Gastroesophageal sphincter (tissue), 4 donors: ENCODE results near the gene MEG3. TPM values are rescaled to one million over a fixed set of nuclear protein-coding genes. Genes with fewer than 3 reads are reported as not detected.

ENCODE experiments used
- ATAC-seq: fragments of 150-250 bp; one replicate; pipeline ENCODE4 v1.9.1; 2016; ENCODE audit warnings: mild to moderate bottlenecking, moderate library complexity
- H3K27ac ChIP-seq, 4 donors: fragments of 200-600 bp; sonication (generic) in 3 of 4; 1 replicate in 3 of 4; 2 replicates in 1 of 4; pipeline ENCODE4 v1.5.1; 2016 to 2019
- H3K27me3 ChIP-seq: fragments of 200-600 bp; sonication (generic); one replicate; pipeline ENCODE4 v1.5.1; 2019
- H3K36me3 ChIP-seq, 2 donors: fragments of 200-600 bp; sonication (generic); one replicate each; pipeline ENCODE4 v1.5.1; 2019; ENCODE audit warnings: control low read depth in 1 of 2
- H3K4me1 ChIP-seq, 3 donors: fragments of 200-600 bp; sonication (generic); 1 replicate in 2 of 3; 2 replicates in 1 of 3; pipeline ENCODE4 v1.5.1; 2016 to 2019; ENCODE audit warnings: control low read depth in 2 of 3
- H3K4me3 ChIP-seq, 2 donors: fragments of 200-600 bp; sonication (generic); one replicate each; pipeline ENCODE4 v1.5.1; 2019; ENCODE audit warnings: mild to moderate bottlenecking in 1 of 2, moderate library complexity in 1 of 2
- H3K9me3 ChIP-seq, 3 donors: fragments of 200-600 bp; sonication (generic); one replicate each; pipeline ENCODE4 v1.5.1; 2017 to 2019; ENCODE audit warnings: control low read depth in 2 of 3
- CTCF ChIP-seq, 4 experiments: fragments of 200-600 bp in 2 of 4; fragments of 450-650 bp in 2 of 4; sonication (generic) in 1 of 4; IDR thresholded peaks; one replicate each; pipeline ENCODE4 v1.5.1; 2017 to 2019; ENCODE audit warnings: antibody characterized with exemption in 4 of 4, mild to moderate bottlenecking in 2 of 4, moderate library complexity in 2 of 4
- EP300 ChIP-seq: sonication (generic); formaldehyde crosslinking; IDR thresholded peaks from one replicate; pipeline ENCODE4 v1.6.1; 2017; ENCODE audit warnings: antibody characterized with exemption, mild to moderate bottlenecking
- POLR2A ChIP-seq, 2 donors: fragments of 450-650 bp; IDR thresholded peaks; one replicate each; pipeline ENCODE4 v1.6.1; 2017; ENCODE audit warnings: antibody characterized with exemption in 2 of 2, mild to moderate bottlenecking in 2 of 2, moderate library complexity in 1 of 2
- POLR2AphosphoS5 ChIP-seq: sonication (generic); formaldehyde crosslinking; IDR thresholded peaks from one replicate; pipeline ENCODE4 v1.6.1; 2017; ENCODE audit warnings: antibody characterized with exemption
- WGBS, 2 donors: methylation state at CpG; one replicate each; pipeline ENCODE4 v1.1.5; 2018; ENCODE audit warnings: low coverage in 1 of 2; 5-methylcytosine and 5-hydroxymethylcytosine counted together
- total RNA-seq, 4 donors: library from RNA; depleted of rRNA; stranded (reverse); fragments of >200 nt; gene quantifications; one replicate each; pipeline ENCODE4 v1.1.0, GENCODE V29; 2016

MEG3 gene
- total RNA-seq, 4 donors from 2014 or later = 7.5 to 59.0 (median 36.7) TPM

- H3K4me3 ChIP-seq = no peak overlapping the region
- no peaks in the 10 kb centered on the region for H3K36me3 ChIP-seq
- ATAC-seq = no peak
- TF ChIP-seq EP300 (no peak), CTCF (IDR thresholded peaks at IDR 0.05) (no peak), POLR2A (IDR thresholded peaks at IDR 0.05) (no peak), POLR2AphosphoS5 (no peak)
- WGBS, 2 donors = 50 to 54% methylated on average over 2 of the region's 2 CpGs
- H3K9me3 ChIP-seq = no peaks in the 10 kb centered on the region
- no peak overlapping the region for H3K27ac ChIP-seq
- no peaks in the 10 kb centered on the region for H3K27me3 ChIP-seq
- no peaks in the 10 kb centered on the region for H3K4me1 ChIP-seq
These were observed 59.3 kb downstream of the MEG3 start for GRCh38 chr14:100885196-100885595.

GRCh38 chr14:100885617-100886016 is 59.7 kb downstream of the MEG3 start:
- Histone ChIP-seq H3K27ac (no peak overlapping the region), H3K36me3 (no peaks in the 10 kb centered on the region), H3K27me3 (peaks cover 3% of the 10 kb centered on the region), H3K4me1 (no peaks in the 10 kb centered on the region), H3K9me3 (no peaks in the 10 kb centered on the region), H3K4me3 (no peak overlapping the region)
- TF ChIP-seq POLR2A (IDR thresholded peaks at IDR 0.05) = no peak
- TF ChIP-seq CTCF (IDR thresholded peaks at IDR 0.05) = no peak
- TF ChIP-seq EP300 = no peak
- no peak for TF ChIP-seq POLR2AphosphoS5
- no peak for ATAC-seq
- WGBS, 2 donors = 34 to 65% methylated on average over 5 of the region's 5 CpGs

- TF ChIP-seq CTCF (IDR thresholded peaks at IDR 0.05) (no peak), POLR2A (IDR thresholded peaks at IDR 0.05) (no peak), POLR2AphosphoS5 (no peak), EP300 (no peak)
- Histone ChIP-seq H3K4me1 (no peaks in the 10 kb centered on the region), H3K9me3 (no peaks in the 10 kb centered on the region), H3K4me3 (no peak overlapping the region), H3K27ac (no peak overlapping the region), H3K27me3 (peaks cover 24% of the 10 kb centered on the region), H3K36me3 (no peaks in the 10 kb centered on the region)
- ATAC-seq = no peak
- 36 to 47% methylated on average over 6 of the region's 6 CpGs for WGBS, 2 donors
These were observed 61.9 kb downstream of the MEG3 start for GRCh38 chr14:100887728-100888335.

- no peak for ATAC-seq
- 64 to 80% methylated on average over 5 of the region's 5 CpGs for WGBS, 2 donors
- H3K9me3 ChIP-seq = no peaks in the 10 kb centered on the region
- H3K36me3 ChIP-seq = no peaks in the 10 kb centered on the region
- TF ChIP-seq CTCF (IDR thresholded peaks at IDR 0.05) (no peak), EP300 (no peak), POLR2A (IDR thresholded peaks at IDR 0.05) (no peak), POLR2AphosphoS5 (no peak)
- H3K27ac ChIP-seq = no peak overlapping the region
- H3K27me3 ChIP-seq = peaks cover 26% of the 10 kb centered on the region
- no peaks in the 10 kb centered on the region for H3K4me1 ChIP-seq
- no peak overlapping the region for H3K4me3 ChIP-seq
These were observed 62.9 kb downstream of the MEG3 start for GRCh38 chr14:100888789-100889315.

- ATAC-seq = no peak
- Histone ChIP-seq H3K27me3 (peaks cover 29% of the 10 kb centered on the region), H3K4me3 (no peak overlapping the region), H3K36me3 (no peaks in the 10 kb centered on the region), H3K27ac (no peak overlapping the region), H3K9me3 (no peaks in the 10 kb centered on the region), H3K4me1 (no peaks in the 10 kb centered on the region)
- 100% methylated on average over 1 of the region's 6 CpGs for WGBS, 2 donors
- TF ChIP-seq CTCF (IDR thresholded peaks at IDR 0.05) (no peak), POLR2A (IDR thresholded peaks at IDR 0.05) (no peak), EP300 (no peak), POLR2AphosphoS5 (no peak)
These were observed 63.7 kb downstream of the MEG3 start for GRCh38 chr14:100889641-100890040.
